ENCODE data around the gene SYT12. TPM values are rescaled to one million over a fixed set of nuclear protein-coding genes. Genes with fewer than 3 reads are reported as not detected.
"Not testable (repeated sequence)": the region's sequence is repeated elsewhere in the genome, so short reads cannot be mapped to it uniquely, and the experiment has no call there.

The SYT12 gene
- total RNA-seq, 1 donor from 2014 or later, result 0.67 TPM

DNA sequence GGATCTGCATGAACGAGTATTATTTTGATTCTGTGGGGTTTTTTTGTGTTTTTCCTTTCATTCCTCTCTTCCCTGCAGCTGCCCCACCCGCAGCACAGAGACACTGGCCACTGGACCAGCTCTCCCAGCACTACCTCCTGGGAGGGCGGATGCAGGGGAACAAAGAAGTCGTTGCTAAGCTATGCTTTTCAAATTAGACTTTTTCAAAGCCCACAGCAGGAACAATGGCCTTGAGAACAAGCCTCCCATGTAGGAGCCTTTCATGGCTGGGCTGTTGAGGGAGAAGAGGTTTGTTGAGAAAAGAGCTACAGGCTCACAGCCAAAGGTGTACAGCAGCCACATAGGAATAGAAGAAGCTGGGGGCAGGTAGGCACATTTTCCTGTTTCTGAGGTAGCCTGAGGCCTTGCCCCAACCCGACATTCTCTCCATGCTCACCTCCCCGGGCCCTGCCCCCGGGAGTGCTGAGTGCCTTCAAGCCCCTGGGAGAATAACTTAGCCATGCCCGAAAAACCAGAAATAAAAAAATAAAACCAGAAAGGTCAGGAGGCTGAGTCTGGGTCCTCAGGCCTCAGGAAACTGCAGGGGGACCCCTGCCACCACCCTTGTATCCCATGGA is 20.5 kb upstream of the SYT12 start:
- Mint-ChIP-seq H3K9me3 (no peaks in the 10 kb centered on the region), H3K36me3 (no peaks in the 10 kb centered on the region), H3K27ac (peak overlapping the region; percentile 23), H3K4me3 (peak overlapping the region; percentile 49), H3K4me1 (peaks cover 29% of the 10 kb centered on the region), H3K27me3 (ENCODE audit: insufficient read depth, low read depth) (peaks cover 33% of the 10 kb centered on the region)
- no peaks in the 10 kb centered on the region for H4K20me1 ChIP-seq (ENCODE audit: low read depth)
- H3K27ac ChIP-seq, result no peak overlapping the region
- H3K79me2 ChIP-seq (ENCODE audit: low read depth), result no peaks in the 10 kb centered on the region
- H3K9me3 ChIP-seq (ENCODE audit: low read depth), result no peaks in the 10 kb centered on the region
- H3K27me3 ChIP-seq, result peaks cover 7% of the 10 kb centered on the region
- H3K4me3 ChIP-seq, result no peak overlapping the region
- H3K4me1 ChIP-seq, result peaks cover 10% of the 10 kb centered on the region
- H3K9ac ChIP-seq, result no peak overlapping the region
- H3K36me3 ChIP-seq, result no peaks in the 10 kb centered on the region
- no peak for TF ChIP-seq EZH2 (IDR thresholded peaks at IDR 0.05)
- TF ChIP-seq, protein P1, sequence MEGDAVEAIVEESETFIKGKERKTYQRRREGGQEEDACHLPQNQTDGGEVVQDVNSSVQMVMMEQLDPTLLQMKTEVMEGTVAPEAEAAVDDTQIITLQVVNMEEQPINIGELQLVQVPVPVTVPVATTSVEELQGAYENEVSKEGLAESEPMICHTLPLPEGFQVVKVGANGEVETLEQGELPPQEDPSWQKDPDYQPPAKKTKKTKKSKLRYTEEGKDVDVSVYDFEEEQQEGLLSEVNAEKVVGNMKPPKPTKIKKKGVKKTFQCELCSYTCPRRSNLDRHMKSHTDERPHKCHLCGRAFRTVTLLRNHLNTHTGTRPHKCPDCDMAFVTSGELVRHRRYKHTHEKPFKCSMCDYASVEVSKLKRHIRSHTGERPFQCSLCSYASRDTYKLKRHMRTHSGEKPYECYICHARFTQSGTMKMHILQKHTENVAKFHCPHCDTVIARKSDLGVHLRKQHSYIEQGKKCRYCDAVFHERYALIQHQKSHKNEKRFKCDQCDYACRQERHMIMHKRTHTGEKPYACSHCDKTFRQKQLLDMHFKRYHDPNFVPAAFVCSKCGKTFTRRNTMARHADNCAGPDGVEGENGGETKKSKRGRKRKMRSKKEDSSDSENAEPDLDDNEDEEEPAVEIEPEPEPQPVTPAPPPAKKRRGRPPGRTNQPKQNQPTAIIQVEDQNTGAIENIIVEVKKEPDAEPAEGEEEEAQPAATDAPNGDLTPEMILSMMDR (IDR thresholded peaks at IDR 0.05), result no peak
- no peak for TF ChIP-seq EZH2phosphoT487 (IDR thresholded peaks at IDR 0.05)
- H3K4me2 ChIP-seq, result peak overlapping the region; percentile 65
- DNase-seq (ENCODE audit: low spot score), result peak; percentile 76
- H2AFZ ChIP-seq (replicated peaks), result no peak overlapping the region
- peaks cover 11% of the 10 kb centered on the region for H3F3A ChIP-seq (ENCODE audit: low read depth)

GRCh38 chr11:67002921-67003411 is 20.0 kb upstream of the SYT12 start:
- Mint-ChIP-seq H3K9me3 (no peaks in the 10 kb centered on the region), H3K36me3 (no peaks in the 10 kb centered on the region), H3K27ac (peak overlapping the region; percentile 23), H3K4me3 (peak overlapping the region; percentile 49), H3K4me1 (peaks cover 29% of the 10 kb centered on the region), H3K27me3 (ENCODE audit: insufficient read depth, low read depth) (peaks cover 31% of the 10 kb centered on the region)
- Histone ChIP-seq H3K4me1 (peaks cover 10% of the 10 kb centered on the region), H3K27me3 (peaks cover 7% of the 10 kb centered on the region), H3K36me3 (no peaks in the 10 kb centered on the region), H2AFZ (replicated peaks) (no peak overlapping the region), H3F3A (ENCODE audit: low read depth) (peaks cover 11% of the 10 kb centered on the region), H3K9ac (no peak overlapping the region), H3K4me3 (no peak overlapping the region), H3K27ac (no peak overlapping the region), H3K9me3 (ENCODE audit: low read depth) (no peaks in the 10 kb centered on the region), H3K4me2 (peak overlapping the region; percentile 65), H3K79me2 (ENCODE audit: low read depth) (no peaks in the 10 kb centered on the region), H4K20me1 (ENCODE audit: low read depth) (no peaks in the 10 kb centered on the region)
- TF ChIP-seq, protein P1 (IDR thresholded peaks at IDR 0.05), result no peak
- TF ChIP-seq EZH2phosphoT487 (IDR thresholded peaks at IDR 0.05) (no peak), EZH2 (IDR thresholded peaks at IDR 0.05) (no peak)
- no peak for DNase-seq (ENCODE audit: low spot score)

DNA sequence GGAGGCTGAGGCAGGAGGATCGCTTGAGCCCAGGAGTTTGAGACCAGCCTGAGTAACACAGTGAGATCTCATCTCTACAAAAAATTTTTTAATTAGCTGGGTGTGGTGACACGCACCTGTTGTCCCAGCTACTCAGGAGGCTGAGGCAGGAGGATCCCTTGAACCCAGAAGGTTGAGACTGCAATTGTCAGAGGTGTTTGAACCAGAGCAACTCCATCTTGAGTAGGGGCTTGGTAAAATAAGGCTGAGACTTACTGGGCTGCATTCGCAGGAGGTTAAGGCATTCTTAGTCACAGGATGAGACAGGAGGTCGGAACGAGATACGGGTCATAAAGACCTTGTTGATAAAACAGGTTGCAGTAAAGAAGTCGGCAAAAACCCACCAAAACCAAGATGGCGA is 17.7 kb upstream of the SYT12 start:
- not testable (repeated sequence) for H3K9me3 Mint-ChIP-seq; H3K4me3 Mint-ChIP-seq; H2AFZ ChIP-seq (replicated peaks); H3K27ac ChIP-seq; H3K79me2 ChIP-seq (ENCODE audit: low read depth); H3K27me3 ChIP-seq; H3K36me3 ChIP-seq; H3K36me3 Mint-ChIP-seq; H3K27ac Mint-ChIP-seq; H4K20me1 ChIP-seq (ENCODE audit: low read depth); H3K9me3 ChIP-seq (ENCODE audit: low read depth); H3K4me2 ChIP-seq; H3K4me3 ChIP-seq; DNase-seq (ENCODE audit: low spot score); H3K9ac ChIP-seq
- peaks cover 11% of the 10 kb centered on the region for H3F3A ChIP-seq (ENCODE audit: low read depth)
- H3K4me1 ChIP-seq, result peaks cover 10% of the 10 kb centered on the region
- H3K4me1 Mint-ChIP-seq, result peaks cover 31% of the 10 kb centered on the region
- H3K27me3 Mint-ChIP-seq (ENCODE audit: insufficient read depth, low read depth), result peaks cover 35% of the 10 kb centered on the region

Measured in neural progenitor cell (in vitro differentiated cells).